HUES48 (cell line): Measurements from ENCODE around the gene CLDN14.

Experiments used
- H3K27ac ChIP-seq: one replicate; pipeline ENCODE4 v1.7.0; 2013; ENCODE audit warnings: low read depth, low read length, inconsistent platforms
- H3K27me3 ChIP-seq: 2 replicates; pipeline ENCODE4 v1.6.1; 2013; ENCODE audit warnings: mild to moderate bottlenecking, low read length; ENCODE audit not compliant: control insufficient read depth, insufficient read depth
- H3K36me3 ChIP-seq: 2 replicates; pipeline ENCODE4 v1.6.1; 2013; ENCODE audit warnings: low read length; ENCODE audit not compliant: control insufficient read depth, insufficient read depth
- H3K4me1 ChIP-seq: 2 replicates; pipeline ENCODE4 v1.6.1; 2013; ENCODE audit warnings: mild to moderate bottlenecking, low read length; ENCODE audit not compliant: control insufficient read depth, insufficient read depth
- H3K4me3 ChIP-seq: 2 replicates; pipeline ENCODE4 v1.5.1; 2013; ENCODE audit warnings: mild to moderate bottlenecking, low read depth, low read length
- H3K9ac ChIP-seq: 2 replicates; pipeline ENCODE4 v1.6.1; 2013; ENCODE audit warnings: mild to moderate bottlenecking, low read depth, low read length, moderate library complexity
- H3K9me3 ChIP-seq: 2 replicates; pipeline ENCODE4 v1.6.1; 2013; ENCODE audit warnings: low read length; ENCODE audit not compliant: control insufficient read depth, insufficient read depth

Gene CLDN14

GRCh38 chr21:36470294-36470693, 9.6 kb downstream of the CLDN14 start:
- no peak overlapping the region for H3K4me3 ChIP-seq
- H3K27me3 ChIP-seq: no peaks in the 10 kb centered on the region
- no peaks in the 10 kb centered on the region for H3K36me3 ChIP-seq
- H3K4me1 ChIP-seq: peaks cover 9% of the 10 kb centered on the region; the same call in 1 of the 2 replicates
- peak overlapping the region; percentile 50 for H3K27ac ChIP-seq
- no peaks in the 10 kb centered on the region for H3K9me3 ChIP-seq
- H3K9ac ChIP-seq: no peak overlapping the region

GRCh38 chr21:36466061-36466511, 13.8 kb downstream of the CLDN14 start:
- H3K9me3 ChIP-seq: no peaks in the 10 kb centered on the region
- H3K4me1 ChIP-seq: peaks cover 15% of the 10 kb centered on the region; the same call in 1 of the 2 replicates
- no peak overlapping the region for H3K9ac ChIP-seq
- no peak overlapping the region for H3K27ac ChIP-seq
- no peaks in the 10 kb centered on the region for H3K36me3 ChIP-seq
- no peak overlapping the region for H3K4me3 ChIP-seq
- no peaks in the 10 kb centered on the region for H3K27me3 ChIP-seq

- H3K9ac ChIP-seq: no peak overlapping the region
- no peaks in the 10 kb centered on the region for H3K27me3 ChIP-seq
- peaks cover 15% of the 10 kb centered on the region; the same call in 1 of the 2 replicates for H3K4me1 ChIP-seq
These were observed 14.4 kb downstream of the CLDN14 start for GRCh38 chr21:36465478-36465877.

GRCh38 chr21:36464590-36464989, 15.3 kb downstream of the CLDN14 start:
- H3K27ac ChIP-seq: no peak overlapping the region
- no peaks in the 10 kb centered on the region for H3K36me3 ChIP-seq
- no peaks in the 10 kb centered on the region for H3K27me3 ChIP-seq
- no peaks in the 10 kb centered on the region for H3K9me3 ChIP-seq
- H3K4me3 ChIP-seq: no peak overlapping the region
- H3K4me1 ChIP-seq: peaks cover 9% of the 10 kb centered on the region; the same call in 1 of the 2 replicates
- H3K9ac ChIP-seq: no peak overlapping the region

More at GRCh38 chr21:36465478-36465877, 14.4 kb downstream of the CLDN14 start:
- Histone ChIP-seq H3K4me3 (no peak overlapping the region), H3K27ac (no peak overlapping the region), H3K9me3 (no peaks in the 10 kb centered on the region), H3K36me3 (no peaks in the 10 kb centered on the region)

- Histone ChIP-seq H3K9me3 (no peaks in the 10 kb centered on the region), H3K27ac (no peak overlapping the region), H3K4me1 (peaks cover 9% of the 10 kb centered on the region; the same call in 1 of the 2 replicates), H3K9ac (no peak overlapping the region), H3K27me3 (no peaks in the 10 kb centered on the region), H3K4me3 (no peak overlapping the region), H3K36me3 (no peaks in the 10 kb centered on the region)
These were observed 15.9 kb downstream of the CLDN14 start for GRCh38 chr21:36463991-36464390.

- Histone ChIP-seq H3K9me3 (no peaks in the 10 kb centered on the region), H3K4me1 (peaks cover 9% of the 10 kb centered on the region; the same call in 1 of the 2 replicates), H3K27ac (no peak overlapping the region), H3K4me3 (no peak overlapping the region), H3K27me3 (no peaks in the 10 kb centered on the region), H3K9ac (no peak overlapping the region), H3K36me3 (no peaks in the 10 kb centered on the region)
These were observed 16.7 kb downstream of the CLDN14 start for GRCh38 chr21:36463204-36463603.

- no peaks in the 10 kb centered on the region for H3K36me3 ChIP-seq
- no peak overlapping the region for H3K27ac ChIP-seq
- H3K4me3 ChIP-seq: no peak overlapping the region
- no peaks in the 10 kb centered on the region for H3K9me3 ChIP-seq
- H3K27me3 ChIP-seq: no peaks in the 10 kb centered on the region
- H3K4me1 ChIP-seq: peaks cover 9% of the 10 kb centered on the region; the same call in 1 of the 2 replicates
- H3K9ac ChIP-seq: no peak overlapping the region
These were observed 17.9 kb downstream of the CLDN14 start for GRCh38 chr21:36461918-36462486.

GRCh38 chr21:36461277-36461917, 18.5 kb downstream of the CLDN14 start:
- no peak overlapping the region for H3K4me3 ChIP-seq

GRCh38 chr21:36460866-36461265, 19.1 kb downstream of the CLDN14 start:
- Histone ChIP-seq H3K9me3 (no peaks in the 10 kb centered on the region), H3K9ac (no peak overlapping the region), H3K27ac (no peak overlapping the region), H3K36me3 (no peaks in the 10 kb centered on the region), H3K27me3 (no peaks in the 10 kb centered on the region), H3K4me1 (peaks cover 9% of the 10 kb centered on the region; the same call in 1 of the 2 replicates), H3K4me3 (no peak overlapping the region)

More at GRCh38 chr21:36461277-36461917, 18.5 kb downstream of the CLDN14 start:
- Histone ChIP-seq H3K9me3 (no peaks in the 10 kb centered on the region), H3K27me3 (no peaks in the 10 kb centered on the region), H3K36me3 (no peaks in the 10 kb centered on the region), H3K27ac (no peak overlapping the region), H3K4me1 (peaks cover 9% of the 10 kb centered on the region; the same call in 1 of the 2 replicates), H3K9ac (no peak overlapping the region)

GRCh38 chr21:36459098-36459497, 20.8 kb downstream of the CLDN14 start:
- Histone ChIP-seq H3K36me3 (no peaks in the 10 kb centered on the region), H3K9ac (no peak overlapping the region), H3K4me3 (no peak overlapping the region), H3K27me3 (no peaks in the 10 kb centered on the region), H3K27ac (no peak overlapping the region), H3K9me3 (no peaks in the 10 kb centered on the region), H3K4me1 (peaks cover 8% of the 10 kb centered on the region; the same call in 1 of the 2 replicates)

- H3K27me3 ChIP-seq: no peaks in the 10 kb centered on the region
- no peak overlapping the region for H3K4me3 ChIP-seq
- H3K9me3 ChIP-seq: no peaks in the 10 kb centered on the region
- H3K4me1 ChIP-seq: peaks cover 14% of the 10 kb centered on the region; the same call in 1 of the 2 replicates
- no peak overlapping the region for H3K27ac ChIP-seq
- H3K9ac ChIP-seq: no peak overlapping the region
- no peaks in the 10 kb centered on the region for H3K36me3 ChIP-seq
These were observed 23.1 kb downstream of the CLDN14 start for GRCh38 chr21:36456729-36457414.
